SU-DHL-6 (cell line): ENCODE results near the gene TPBGL.

Experiments
- H2AFZ ChIP-seq: fragments of 200-600 bp; sonication (generic); 2 replicates; pipeline ENCODE4 v1.6.1; 2014; ENCODE audit warnings: low read depth, mild to moderate bottlenecking, moderate library complexity, mixed read lengths, antibody characterized with exemption, low read length; ENCODE audit not compliant: severe bottlenecking
- H3F3A ChIP-seq: fragments of 200-600 bp; shearing (Covaris generic); 2 replicates; pipeline ENCODE4 v1.6.0; 2016; ENCODE audit warnings: antibody characterized with exemption, mild to moderate bottlenecking; ENCODE audit not compliant: insufficient read depth
- H3K27ac ChIP-seq: fragments of 200-600 bp; sonication (generic); 2 replicates; pipeline ENCODE4 v1.5.1; 2016; ENCODE audit warnings: low read depth, mild to moderate bottlenecking, low read length, moderate library complexity, mixed read lengths
- H3K27me3 ChIP-seq: fragments of 200-600 bp; sonication (generic), shearing (Covaris generic); 2 replicates; pipeline ENCODE4 v1.6.0; 2014; ENCODE audit warnings: mild to moderate bottlenecking, low read length
- H3K36me3 ChIP-seq: fragments of 200-600 bp; sonication (generic); 2 replicates; pipeline ENCODE4 v1.6.1; 2014; ENCODE audit warnings: mild to moderate bottlenecking, low read length, mixed read lengths
- H3K4me2 ChIP-seq: fragments of 300-600, 200-600 bp; shearing (Covaris generic), sonication (generic); 2 replicates; pipeline ENCODE4 v1.6.0; 2014; ENCODE audit warnings: low read length, low read depth, mild to moderate bottlenecking; ENCODE audit not compliant: poor library complexity, severe bottlenecking
- H3K4me3 ChIP-seq: fragments of 200-600 bp; sonication (generic); 2 replicates; pipeline ENCODE4 v1.5.1; 2014; ENCODE audit warnings: antibody characterized with exemption, low read length, mild to moderate bottlenecking, mixed read lengths; ENCODE audit not compliant: insufficient read depth, poor library complexity, severe bottlenecking
- H3K79me2 ChIP-seq: fragments of 200-600 bp; sonication (generic); 2 replicates; pipeline ENCODE4 v1.6.1; 2014; ENCODE audit warnings: mild to moderate bottlenecking, low read length, moderate library complexity; ENCODE audit not compliant: insufficient read depth
- H3K9ac ChIP-seq: fragments of 200-600 bp; sonication (generic); 2 replicates; pipeline ENCODE4 v1.7.0; 2014; ENCODE audit warnings: mild to moderate bottlenecking, low read length
- H3K9me2 ChIP-seq: fragments of 200-600 bp; sonication (generic); replicated peaks from 2 replicates; pipeline ENCODE4 v1.6.1; 2014; ENCODE audit warnings: low read length; ENCODE audit not compliant: insufficient read depth
- H3K9me3 ChIP-seq: fragments of 200-600 bp; sonication (generic); 2 replicates; pipeline ENCODE4 v1.6.1; 2014; ENCODE audit warnings: low read length, mixed read lengths; ENCODE audit not compliant: insufficient read depth
- H4K20me1 ChIP-seq: fragments of 200-600 bp; sonication (generic); 2 replicates; pipeline ENCODE4 v1.6.1; 2014; ENCODE audit warnings: low read depth, mild to moderate bottlenecking, antibody characterized with exemption, low read length, moderate library complexity, mixed read lengths
- EZH2phosphoT487 ChIP-seq: fragments of 200-600 bp; sonication (generic), shearing (Covaris generic); conservative IDR thresholded peaks from 2 replicates; pipeline ENCODE4 v1.6.1; 2018; ENCODE audit warnings: mild to moderate bottlenecking, antibody characterized with exemption, low read length, moderate library complexity, mixed read lengths
- TF ChIP-seq, protein P1 (sequence below): fragments of 200-600 bp; sonication (generic); IDR thresholded peaks from one replicate; pipeline ENCODE4 v1.5.1; 2017; ENCODE audit warnings: antibody characterized with exemption, mild to moderate bottlenecking, low read length, moderate library complexity; ENCODE audit not compliant: insufficient read depth, poor library complexity, severe bottlenecking

The TPBGL gene

DNA sequence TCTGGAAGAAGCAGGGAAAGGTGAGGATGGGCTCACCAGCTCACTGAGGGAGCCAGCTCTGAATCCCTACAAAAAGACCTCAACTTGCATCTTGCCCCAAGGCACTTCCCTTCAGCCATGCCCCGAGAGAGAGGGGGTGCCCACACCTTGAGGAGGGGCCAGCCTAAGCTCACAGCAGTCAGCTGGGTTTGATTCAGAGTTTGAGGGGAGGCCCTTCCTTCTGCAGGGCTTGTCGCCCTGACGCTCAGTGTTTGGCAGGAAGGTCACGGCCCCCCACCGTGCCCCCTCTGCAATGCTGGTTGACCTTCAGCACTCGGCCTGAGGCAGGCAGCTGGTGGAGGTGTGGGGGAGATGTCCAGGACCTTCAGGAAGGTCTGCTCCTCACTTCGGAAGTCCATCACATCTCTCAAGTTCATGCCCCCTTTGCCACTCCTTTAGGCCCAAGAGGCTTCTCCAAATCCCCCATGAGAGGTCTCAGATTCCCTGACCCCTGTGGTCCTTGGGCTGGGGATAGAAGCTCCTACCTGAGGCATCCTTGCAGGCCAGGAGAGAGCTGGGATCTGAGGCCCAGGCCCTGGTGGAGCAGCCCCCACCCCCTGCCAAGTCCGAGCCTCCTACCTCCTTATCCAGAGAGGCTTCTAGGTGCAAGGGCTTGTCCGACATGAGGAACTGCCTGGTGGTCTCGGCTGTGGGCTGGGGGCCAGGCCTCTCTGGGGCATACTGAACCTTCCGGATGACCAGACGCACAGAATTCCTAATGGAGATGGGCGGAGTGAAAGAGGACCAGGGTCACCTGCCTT is 37.6 kb downstream of the TPBGL start:
- H3K27ac ChIP-seq: no peak overlapping the region
- no peaks in the 10 kb centered on the region for H3K9me3 ChIP-seq
- no peak overlapping the region for H3K4me2 ChIP-seq
- no peaks in the 10 kb centered on the region for H3K27me3 ChIP-seq
- no peak overlapping the region for H3K4me3 ChIP-seq
- H3F3A ChIP-seq: no peaks in the 10 kb centered on the region
- no peaks in the 10 kb centered on the region for H3K9me2 ChIP-seq
- no peak overlapping the region for H3K9ac ChIP-seq
- TF ChIP-seq EZH2phosphoT487: no peak
- TF ChIP-seq, protein P1, sequence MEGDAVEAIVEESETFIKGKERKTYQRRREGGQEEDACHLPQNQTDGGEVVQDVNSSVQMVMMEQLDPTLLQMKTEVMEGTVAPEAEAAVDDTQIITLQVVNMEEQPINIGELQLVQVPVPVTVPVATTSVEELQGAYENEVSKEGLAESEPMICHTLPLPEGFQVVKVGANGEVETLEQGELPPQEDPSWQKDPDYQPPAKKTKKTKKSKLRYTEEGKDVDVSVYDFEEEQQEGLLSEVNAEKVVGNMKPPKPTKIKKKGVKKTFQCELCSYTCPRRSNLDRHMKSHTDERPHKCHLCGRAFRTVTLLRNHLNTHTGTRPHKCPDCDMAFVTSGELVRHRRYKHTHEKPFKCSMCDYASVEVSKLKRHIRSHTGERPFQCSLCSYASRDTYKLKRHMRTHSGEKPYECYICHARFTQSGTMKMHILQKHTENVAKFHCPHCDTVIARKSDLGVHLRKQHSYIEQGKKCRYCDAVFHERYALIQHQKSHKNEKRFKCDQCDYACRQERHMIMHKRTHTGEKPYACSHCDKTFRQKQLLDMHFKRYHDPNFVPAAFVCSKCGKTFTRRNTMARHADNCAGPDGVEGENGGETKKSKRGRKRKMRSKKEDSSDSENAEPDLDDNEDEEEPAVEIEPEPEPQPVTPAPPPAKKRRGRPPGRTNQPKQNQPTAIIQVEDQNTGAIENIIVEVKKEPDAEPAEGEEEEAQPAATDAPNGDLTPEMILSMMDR: no peak
- H2AFZ ChIP-seq: no peak overlapping the region
- H3K36me3 ChIP-seq: no peaks in the 10 kb centered on the region
- H4K20me1 ChIP-seq: no peaks in the 10 kb centered on the region
- H3K79me2 ChIP-seq: no peaks in the 10 kb centered on the region

DNA sequence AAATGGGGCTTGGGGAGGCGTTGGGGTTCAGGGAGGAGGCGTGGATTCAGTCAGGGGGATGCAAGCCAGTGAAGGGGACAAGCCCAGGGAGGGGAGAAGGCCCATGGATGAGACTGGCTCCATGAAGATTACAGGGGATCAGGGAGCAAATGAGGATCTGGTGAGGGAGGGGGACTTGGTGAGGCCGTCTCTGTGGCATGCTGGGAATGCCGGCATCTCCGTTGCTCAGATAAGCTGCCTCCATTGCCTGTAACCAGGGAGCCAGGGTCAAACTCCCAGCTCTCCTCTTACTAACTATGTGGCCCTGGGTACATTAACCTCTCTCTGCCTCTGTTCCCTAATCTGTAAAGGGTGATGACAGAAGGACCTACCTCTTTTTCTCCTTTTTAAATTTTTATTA is 38.7 kb downstream of the TPBGL start:
- Histone ChIP-seq H3K9me3 (no peaks in the 10 kb centered on the region), H4K20me1 (no peaks in the 10 kb centered on the region), H3K79me2 (no peaks in the 10 kb centered on the region), H3K4me2 (no peak overlapping the region), H3K4me3 (no peak overlapping the region), H3K27ac (no peak overlapping the region), H3K36me3 (no peaks in the 10 kb centered on the region), H3K27me3 (no peaks in the 10 kb centered on the region), H2AFZ (no peak overlapping the region), H3K9me2 (no peaks in the 10 kb centered on the region), H3F3A (no peaks in the 10 kb centered on the region), H3K9ac (no peak overlapping the region)
- TF ChIP-seq, protein P1: no peak
- TF ChIP-seq EZH2phosphoT487: no peak

DNA sequence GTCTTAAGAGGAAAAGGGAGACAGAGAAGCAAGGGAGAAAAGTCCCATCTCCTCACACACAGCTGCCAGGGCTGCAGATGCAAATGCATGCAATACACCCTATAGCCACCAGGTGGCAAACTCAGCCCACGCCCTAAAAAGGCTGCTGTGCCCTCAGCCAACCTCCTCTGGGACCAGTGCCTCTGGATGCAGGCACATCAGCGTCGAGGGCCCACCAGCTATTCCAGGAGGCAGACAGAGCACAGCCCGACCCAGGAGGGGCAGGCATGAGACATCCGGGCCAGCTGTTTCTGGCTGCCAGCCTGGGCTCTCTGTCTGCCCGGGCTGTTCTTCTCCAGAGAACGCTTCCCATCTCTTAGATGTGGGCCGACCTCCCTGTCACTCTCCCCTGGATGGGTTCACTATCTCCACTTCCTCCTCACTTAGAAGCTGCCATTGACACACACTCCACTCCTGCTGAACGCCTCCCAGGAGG is 39.7 kb downstream of the TPBGL start:
- H3K4me3 ChIP-seq: no peak overlapping the region
- H3K4me2 ChIP-seq: no peak overlapping the region
- H3K9ac ChIP-seq: no peak overlapping the region
- H3K9me3 ChIP-seq: no peaks in the 10 kb centered on the region
- no peaks in the 10 kb centered on the region for H3K9me2 ChIP-seq
- TF ChIP-seq, protein P1: peak; percentile 66
- no peak for TF ChIP-seq EZH2phosphoT487
- no peaks in the 10 kb centered on the region for H3K36me3 ChIP-seq
- no peaks in the 10 kb centered on the region for H3K79me2 ChIP-seq
- H3K27me3 ChIP-seq: no peaks in the 10 kb centered on the region
- H3F3A ChIP-seq: no peaks in the 10 kb centered on the region
- no peak overlapping the region for H2AFZ ChIP-seq
- no peaks in the 10 kb centered on the region for H4K20me1 ChIP-seq
- no peak overlapping the region for H3K27ac ChIP-seq
